ENCODE results near the gene TMEM171.

Gene TMEM171

DNA sequence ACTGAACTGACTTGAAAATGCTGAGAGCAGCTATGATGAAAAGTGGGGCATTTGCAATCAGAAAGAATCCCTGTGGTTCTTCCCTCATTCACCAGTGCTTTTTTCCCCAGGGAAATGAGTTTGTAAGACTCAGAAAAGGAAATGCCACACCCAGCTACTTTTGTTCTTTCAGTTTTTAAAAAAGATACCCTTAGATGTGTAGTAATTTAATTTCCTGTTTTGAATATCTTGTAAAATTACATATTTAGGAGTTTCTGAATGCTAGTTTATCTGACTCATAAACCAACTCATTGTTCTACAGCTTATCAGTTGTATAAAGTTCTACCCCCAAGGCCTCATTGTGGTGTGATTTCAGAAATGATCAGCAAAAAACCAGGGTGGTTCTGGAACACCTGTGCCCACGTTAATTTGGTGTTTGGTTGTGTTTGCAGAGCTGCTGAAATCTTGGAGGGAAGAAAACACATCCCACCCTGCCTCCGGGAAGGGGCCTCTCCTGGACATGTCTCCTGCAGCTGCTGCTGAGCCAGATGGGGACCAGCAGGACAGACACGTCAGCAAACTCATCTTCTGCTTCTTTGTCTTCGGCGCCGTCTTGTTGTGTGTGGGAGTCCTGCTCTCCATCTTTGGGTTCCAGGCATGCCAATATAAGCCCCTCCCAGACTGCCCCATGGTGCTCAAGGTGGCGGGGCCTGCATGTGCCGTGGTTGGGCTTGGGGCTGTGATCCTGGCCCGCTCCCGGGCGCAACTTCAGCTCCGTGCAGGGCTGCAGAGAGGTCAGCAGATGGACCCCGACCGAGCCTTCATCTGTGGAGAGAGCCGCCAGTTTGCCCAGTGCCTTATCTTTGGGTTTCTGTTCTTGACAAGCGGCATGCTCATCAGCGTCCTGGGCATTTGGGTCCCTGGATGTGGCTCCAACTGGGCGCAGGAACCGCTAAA is 2.8 kb downstream of the TMEM171 start:
- DNase-seq, result no peak

DNA sequence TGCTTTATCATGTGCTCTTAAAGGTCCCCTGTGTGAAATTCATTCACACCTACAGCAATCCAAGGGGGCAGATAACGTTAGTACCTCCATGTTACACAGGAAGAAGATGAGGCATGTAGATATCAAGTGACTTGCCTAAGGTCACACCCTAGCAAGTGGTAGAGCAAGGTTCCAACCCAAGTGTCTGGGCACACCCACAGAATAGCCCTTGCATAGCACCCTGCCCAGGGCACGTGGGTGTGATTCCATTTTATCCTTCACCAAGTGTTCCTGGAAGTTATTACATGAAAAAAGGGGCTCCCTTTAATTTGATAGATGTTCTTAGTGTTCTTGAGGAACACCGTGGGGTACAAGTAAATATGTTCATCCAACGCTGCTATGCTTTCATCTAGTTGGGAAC is 4.9 kb downstream of the TMEM171 start:
- DNase-seq, result no peak

- DNase-seq, result no peak
Measured at GRCh38 chr5:73126381-73126780, 6.0 kb downstream of the TMEM171 start.

- DNase-seq, result no peak
Measured at GRCh38 chr5:73126957-73127356, 6.6 kb downstream of the TMEM171 start.

- no peak for DNase-seq
Measured at GRCh38 chr5:73129143-73129542, 8.8 kb downstream of the TMEM171 start.

DNA sequence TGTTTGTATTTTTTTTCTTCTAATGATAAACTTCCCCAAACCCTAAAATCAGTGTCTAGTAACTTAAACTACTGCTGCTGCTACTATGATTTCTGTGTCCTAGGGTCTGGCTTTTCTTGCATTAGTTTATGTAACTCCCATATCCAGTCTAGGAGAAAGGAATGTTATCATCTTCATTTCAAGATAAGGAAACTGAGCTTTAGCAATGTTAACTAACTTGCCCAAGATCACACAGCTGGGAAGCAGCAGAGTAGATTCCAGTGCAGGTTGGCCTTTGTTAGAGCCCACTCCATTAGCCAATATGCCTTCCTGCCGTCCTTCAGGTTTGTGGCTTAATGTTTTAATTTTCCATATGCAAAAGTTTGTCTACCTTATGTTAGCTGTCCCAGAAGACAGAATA is 10.4 kb downstream of the TMEM171 start:
- no peak for DNase-seq

- no peak for DNase-seq
Measured at GRCh38 chr5:73131711-73132425, 11.5 kb downstream of the TMEM171 start.

DNA sequence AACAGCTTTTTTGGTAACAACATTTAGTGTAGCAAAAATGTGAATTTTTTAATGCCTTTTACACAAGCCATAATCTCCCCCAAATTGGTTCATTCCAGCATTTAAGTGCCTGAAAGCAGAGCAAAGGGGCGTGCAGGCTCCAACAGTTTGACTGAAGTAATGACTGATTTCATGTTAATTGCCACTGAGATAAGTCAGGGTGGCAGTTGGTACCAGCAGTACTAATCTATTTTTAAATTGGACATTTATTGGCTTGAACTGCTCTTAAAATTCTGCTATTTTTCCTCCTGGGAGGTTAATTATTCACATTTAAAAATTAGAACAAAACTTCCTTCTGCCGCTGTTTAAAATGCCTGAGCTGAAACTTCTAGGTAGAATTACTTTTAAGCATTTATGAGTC is 12.4 kb downstream of the TMEM171 start:
- no peak for DNase-seq

DNA sequence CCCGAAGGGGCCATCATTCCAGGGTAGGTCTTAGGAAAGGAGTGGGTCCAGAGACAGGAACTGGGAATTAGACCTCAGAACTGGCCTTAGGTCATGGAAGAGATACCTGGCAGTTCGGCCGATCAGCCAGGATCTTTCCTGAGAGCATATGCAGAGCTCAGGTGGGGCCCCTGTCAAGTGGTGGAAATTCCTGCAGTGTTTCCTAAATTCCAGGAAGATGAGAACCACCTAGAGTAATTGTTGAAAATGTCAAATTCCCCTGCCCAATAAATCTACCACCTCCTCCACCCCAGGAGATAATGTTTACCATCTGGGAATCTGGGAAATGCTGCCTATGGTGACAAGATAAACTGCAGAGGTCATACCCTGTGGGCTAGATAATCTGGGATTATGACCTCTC is 14.6 kb downstream of the TMEM171 start:
- DNase-seq, result no peak

DNA sequence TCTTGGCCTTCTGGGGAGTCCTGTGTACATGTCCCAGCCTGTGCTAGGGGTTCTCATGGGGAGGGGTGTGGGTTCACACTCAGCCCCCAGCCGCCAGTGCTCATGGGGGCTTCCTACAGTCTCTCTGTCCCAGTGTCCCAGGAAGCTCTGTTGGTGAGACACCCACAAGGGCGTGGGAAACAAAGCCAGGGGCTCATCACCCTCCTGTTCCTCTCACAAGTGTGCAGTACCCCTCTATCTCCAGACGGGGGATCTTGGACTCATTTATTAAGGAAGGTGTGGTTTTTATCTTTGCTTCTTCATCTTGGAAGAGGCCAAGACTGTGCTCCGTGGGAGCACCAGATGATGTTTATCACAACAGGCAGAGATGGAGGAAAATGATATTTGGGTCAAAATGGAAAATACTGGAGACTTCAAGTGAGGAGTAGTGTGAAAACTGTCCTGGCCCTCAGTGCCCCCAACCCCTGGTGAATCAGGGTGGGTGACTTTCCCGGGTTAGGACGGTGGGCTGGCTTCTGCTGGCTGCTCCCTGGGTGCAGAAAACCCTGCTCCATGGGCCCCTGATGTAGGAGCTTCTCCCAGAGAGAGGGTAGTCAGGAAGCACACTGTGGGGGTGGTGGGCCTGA is 15.2 kb downstream of the TMEM171 start:
- DNase-seq, result no peak

- DNase-seq, result no peak
Measured at GRCh38 chr5:73136055-73136562, 15.7 kb downstream of the TMEM171 start.

- no peak for DNase-seq
Measured at GRCh38 chr5:73137563-73138530, 17.5 kb downstream of the TMEM171 start.

DNA sequence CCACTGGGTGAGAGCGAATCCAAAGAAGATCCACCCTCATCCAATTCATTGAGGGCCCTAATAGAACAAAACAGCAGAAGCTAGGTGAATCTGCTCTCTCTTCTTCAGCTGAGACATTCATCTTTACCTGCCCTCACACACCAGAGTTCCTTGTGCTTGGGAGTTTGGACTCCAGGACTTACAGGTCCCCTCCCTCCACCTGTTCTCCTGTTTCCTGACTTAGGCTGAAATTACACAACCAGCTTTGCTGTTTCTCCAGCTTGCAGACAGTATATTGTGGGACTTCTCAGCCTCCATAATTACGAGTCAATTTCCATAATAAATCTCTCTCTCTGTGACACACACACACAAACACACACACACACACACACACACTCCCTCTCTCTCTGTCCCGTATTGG is 19.1 kb downstream of the TMEM171 start:
- no peak for DNase-seq

DNA sequence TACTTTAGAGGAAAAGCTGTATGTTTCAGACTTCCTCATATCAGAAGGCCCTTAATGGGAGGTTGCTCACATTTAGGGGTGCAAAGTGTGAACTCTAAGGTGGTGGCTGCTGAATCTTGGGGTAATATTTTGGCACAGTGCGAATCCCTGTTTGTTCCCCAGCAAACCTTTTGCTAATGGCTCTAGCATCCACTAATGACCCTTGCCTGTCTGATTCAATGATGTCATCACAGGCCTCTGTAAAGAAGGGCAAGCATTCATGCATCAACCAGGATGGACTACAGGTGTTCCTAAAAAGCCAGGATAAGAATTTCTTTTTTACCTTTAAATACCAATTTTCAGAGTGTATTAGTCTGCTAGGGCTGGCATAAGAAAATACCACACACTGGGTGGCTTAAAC is 20.4 kb downstream of the TMEM171 start:
- no peak for DNase-seq

DNA sequence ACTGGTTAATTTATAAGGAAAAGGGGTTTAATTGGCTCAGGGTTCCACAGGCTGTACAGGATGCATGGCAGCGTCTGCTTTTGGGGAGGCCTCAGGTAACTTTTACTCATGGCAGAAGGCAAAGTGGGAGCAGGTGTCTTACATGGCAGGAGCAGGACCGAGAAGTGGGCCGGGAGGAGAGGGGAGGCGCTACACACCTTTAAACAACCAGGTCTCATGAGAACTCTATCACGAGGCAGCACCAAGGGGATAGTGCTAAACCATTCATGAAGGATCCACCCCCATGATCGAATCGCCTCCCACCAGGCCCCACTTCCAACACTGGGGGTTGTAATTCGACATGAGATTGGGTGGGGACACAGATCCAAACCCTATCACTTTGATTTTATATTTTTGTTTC is 21.7 kb downstream of the TMEM171 start:
- DNase-seq, result no peak

DNA sequence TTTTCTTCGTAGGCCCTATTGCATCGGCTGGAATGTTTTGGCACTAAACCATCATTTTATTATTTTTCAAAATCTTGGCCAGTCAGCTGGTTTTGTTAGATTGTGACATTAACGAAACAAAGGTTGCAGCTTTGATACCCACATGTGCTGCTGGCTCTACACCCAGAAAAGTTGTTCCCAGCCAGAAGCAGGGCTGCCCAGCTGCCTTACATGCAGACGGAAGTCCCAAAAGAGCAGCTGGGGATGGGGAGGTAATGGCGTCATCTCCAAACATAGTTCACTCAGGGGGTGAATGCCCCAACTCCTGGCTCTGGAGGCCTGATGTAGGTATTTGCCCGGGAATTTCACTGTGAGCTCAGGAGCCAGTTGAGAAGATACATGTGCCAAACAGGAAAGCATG is 23.3 kb downstream of the TMEM171 start:
- DNase-seq, result no peak

DNA sequence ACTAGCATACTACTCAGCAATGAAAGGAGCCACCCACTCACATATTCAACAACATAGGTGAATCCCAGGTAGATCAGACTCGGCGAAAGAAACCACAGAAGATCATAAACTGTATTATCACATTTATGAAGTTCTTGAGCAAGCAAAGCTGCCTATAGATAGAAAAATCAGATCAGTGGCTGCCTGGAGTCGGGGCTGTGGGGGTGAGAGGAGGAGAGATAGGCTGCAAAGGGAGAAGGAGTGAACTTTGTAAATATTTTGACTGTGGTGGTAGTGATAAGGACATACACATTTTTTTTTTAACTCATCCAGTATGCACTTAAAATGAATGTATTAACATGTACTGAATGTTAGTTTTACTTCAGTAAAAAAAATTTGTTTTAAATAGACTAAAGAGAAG is 29.2 kb downstream of the TMEM171 start:
- DNase-seq, result no peak

DNA sequence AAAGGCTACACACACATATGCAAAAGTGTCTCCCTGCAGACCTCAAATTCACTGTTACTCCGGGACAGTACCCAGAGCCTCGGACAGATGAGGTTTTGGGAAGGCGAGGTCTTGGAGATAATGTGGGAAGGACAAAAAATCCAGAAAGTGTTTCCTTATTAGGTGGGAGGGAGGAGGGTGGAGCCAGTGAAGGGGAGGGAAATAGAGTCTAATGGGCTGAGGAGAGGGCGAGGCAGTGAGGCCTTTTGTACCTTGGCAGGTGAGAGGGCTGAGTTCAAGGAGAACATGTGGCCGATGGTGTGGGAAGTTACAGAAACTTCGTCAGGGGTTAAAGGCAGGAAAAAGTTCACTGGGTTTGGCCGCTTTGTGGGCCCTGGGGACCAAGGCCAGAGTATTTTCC is 30.5 kb downstream of the TMEM171 start:
- no peak for DNase-seq

DNA sequence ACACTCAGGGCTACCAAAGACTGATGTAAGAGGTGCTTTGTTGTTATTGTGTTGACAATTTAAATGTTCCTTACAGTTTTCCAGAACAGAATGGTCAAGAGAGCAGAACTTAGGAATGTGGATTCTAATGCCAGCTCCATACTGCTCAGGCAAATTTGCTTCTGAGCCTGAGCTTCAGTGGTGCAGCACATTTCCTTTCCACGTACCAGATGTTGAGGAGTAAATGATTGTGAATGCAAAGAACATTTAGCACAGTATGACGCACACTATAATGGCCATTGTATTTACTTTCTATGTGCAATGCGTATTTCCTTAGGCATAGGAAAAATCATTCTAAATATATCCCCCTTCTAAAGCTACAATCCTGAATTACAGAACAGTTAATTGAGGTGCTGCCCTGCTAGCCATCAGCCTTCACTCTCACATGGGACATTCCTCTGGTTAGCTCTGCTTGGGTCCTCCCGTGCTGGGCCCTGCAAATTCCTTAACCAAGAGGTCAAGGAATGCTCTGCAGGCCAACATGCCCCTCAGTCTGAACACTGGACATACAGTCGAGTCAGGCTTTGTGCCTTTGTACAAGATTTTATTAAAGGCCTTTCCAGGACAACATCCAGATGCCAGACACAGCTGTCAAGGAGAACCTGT is 31.5 kb downstream of the TMEM171 start:
- DNase-seq, result no peak

DNA sequence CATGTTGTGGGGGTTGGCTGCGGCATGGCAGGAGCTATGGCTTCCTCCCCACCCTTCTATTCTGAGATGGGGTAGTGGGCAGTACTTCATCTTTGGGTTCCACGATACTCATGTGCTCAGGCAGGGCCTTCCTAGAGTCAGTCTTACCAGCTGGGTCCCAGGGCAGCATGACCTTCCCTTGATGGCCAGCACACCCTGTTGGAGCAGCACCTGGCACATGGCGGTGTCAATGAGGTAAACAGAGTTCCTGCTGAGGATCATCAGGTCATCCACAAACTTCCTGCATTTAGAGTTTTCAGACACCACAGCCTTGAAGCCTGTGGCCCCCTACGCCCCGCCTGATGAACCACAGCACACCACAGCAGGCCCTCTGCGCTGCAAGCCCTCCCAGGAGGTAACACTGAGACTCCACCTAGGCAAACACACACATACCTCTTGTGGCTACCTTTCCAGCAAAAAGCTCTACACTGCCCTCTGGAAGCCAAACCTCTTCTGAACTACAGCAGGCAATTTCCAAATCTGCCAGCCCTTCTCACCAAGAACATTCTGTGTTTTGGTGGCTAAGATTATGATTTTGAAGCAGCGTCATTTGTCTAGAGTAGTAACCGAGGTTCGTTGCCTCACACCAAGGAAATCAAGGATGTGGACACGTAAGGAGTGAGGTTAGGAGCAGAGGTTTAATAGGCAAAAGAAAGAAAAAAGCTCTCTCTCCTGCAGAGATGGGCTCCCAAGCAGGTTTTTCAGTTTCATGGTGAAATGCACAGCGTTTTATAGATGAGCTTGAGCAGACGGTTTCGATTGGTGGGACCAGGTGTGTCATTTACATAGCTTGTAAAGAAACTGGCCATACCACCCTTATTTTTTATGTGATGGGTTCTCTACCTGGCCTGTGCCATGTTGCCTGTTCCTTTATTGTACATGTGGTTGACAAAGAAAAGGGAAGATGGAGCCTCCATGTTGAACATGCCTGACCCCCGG is 32.3 kb downstream of the TMEM171 start:
- DNase-seq, result no peak

GRCh38 chr5:73153513-73153912 is 33.1 kb downstream of the TMEM171 start:
- no peak for DNase-seq
